ENCODE results near the gene DENND4C.

Gene DENND4C

DNA sequence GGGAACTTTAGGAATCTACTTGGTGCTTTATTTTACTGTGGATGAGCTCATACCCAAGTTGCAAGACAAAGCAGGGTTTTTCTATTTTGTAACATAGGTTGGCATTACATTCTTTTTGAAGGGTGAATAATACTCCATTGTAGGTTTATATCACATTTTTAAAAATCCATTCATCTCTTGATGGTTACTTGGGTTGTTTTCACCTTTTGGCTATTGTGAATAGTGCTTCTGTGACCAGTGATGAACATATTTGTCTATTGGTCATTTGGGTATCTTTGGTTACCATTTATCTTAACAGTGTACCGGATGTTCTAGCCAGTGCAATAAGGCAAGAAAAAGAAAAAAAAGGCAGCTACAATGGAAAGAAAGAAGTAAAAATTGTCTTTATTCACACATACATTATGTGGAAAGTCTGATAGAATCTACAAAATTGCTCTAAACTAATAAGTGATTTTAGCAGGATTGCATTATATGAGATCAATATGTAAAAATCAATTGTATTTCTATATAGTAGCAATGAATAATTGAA is 40.0 kb downstream of the DENND4C start:
- no peak for DNase-seq

DNA sequence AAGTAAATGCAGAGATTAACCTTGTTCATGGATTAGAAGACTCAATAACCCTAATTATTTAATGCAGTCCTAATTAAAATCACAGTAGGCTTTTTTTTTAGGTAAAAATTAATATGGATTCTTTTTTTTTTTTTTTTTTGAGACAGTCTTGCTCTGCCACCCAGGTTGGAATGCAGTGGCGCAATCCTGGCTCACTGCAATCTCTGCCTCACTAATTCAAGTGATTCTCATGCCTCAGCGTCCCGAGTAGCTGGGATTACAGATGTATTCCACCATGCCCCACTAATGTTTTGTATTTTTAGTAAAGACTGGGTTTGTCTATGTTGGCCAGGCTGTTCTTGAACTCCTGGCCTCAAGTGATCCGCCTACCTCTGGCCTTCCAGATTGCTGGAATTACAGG is 40.6 kb downstream of the DENND4C start:
- no peak for DNase-seq

GRCh38 chr9:19281801-19282200 is 51.3 kb downstream of the DENND4C start:
- no peak for DNase-seq

- no peak for DNase-seq
These were observed 52.7 kb downstream of the DENND4C start for GRCh38 chr9:19283072-19283710.

- DNase-seq = no peak
These were observed 54.2 kb downstream of the DENND4C start for GRCh38 chr9:19284729-19285128.

DNA sequence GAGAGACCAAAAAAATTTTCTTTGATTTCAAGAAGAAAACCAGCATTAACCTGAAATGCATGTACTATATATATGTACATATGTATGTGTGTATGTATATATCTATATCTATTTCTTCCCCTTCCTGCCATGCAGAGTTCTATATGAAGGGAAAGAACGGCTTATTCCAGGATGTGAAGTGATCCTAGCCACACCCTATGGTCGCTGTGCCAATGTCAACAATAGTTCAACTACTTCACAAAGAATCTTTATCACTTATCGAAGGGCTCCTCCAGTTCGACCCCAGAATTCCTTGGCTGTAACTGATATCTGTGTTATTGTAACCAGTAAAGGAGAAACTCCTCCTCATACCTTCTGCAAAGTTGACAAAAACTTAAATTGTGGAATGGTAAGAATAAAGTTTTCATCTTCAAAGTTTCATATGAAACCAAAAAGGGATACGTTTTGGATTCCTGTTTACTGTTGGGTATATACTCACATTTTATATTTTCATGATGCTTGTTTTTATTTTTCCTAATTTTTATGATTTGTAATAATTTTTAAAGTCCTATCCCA is 56.2 kb downstream of the DENND4C start:
- DNase-seq = no peak

DNA sequence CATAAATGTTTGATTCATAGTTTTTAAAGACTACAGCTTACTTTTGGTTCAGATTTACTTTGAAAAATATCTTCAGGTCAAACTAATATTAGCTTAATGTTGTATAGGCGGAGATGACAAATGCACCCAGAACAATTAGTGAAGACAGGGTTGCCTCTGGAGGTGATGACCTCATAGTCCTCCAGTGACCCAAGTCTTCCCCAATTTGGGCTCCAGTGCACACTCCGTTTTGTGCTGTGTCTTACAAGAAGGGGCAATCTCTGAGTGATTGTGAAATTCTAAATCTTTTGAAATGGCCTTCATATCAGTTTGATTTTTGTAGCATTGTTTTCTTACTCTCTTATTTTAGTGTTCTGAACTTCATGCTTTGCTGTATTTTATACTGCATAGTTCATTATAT is 57.6 kb downstream of the DENND4C start:
- no peak for DNase-seq

GRCh38 chr9:19290103-19290502 is 59.6 kb downstream of the DENND4C start:
- DNase-seq = no peak

GRCh38 chr9:19294219-19294618 is 63.7 kb downstream of the DENND4C start:
- no peak for DNase-seq

DNA sequence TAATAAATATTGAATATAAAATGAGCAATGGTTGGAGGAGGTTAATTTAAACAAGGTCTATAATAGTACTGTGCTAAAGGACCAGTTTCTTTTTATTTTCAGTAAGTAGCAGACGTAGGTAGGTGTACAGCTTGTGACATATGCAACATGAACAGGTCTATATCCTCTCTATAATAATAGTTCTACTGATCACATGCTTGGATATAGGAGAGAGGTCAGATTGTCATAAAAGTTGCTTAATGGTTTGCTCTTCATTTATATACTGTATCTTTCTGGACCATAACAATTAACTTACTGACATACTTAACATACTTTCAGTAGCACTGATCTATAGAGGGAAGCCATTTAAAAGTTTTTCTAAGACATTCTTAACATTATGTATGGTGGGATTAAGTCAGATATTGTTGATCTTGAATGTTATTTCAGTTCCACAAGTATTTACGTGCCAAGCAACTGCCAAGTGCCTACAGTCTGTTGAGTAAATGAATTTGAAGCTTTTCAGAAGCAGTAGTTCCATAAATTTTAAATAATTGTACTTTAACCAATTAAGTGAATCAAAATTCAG is 68.0 kb downstream of the DENND4C start:
- DNase-seq = peak; percentile 6

GRCh38 chr9:19303216-19303615 is 72.7 kb downstream of the DENND4C start:
- DNase-seq = no peak

DNA sequence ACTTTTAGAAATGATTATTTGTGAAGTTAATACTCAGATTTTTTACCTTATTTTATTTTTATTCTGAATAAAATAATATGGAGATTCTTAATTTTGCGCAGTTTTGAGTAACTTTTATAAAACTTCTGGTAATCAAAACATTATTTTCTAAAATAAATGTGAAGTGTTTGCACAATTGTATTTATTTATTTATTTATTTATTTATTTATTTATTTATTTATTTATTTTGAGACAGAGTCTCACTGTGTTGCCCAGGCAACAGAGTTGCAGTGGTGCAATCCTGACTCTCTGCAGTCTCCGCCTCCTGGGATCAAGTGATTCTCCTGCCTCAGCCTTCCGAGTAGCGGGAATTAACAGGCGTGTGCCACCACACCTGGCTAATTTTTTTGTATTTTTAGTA is 76.1 kb downstream of the DENND4C start:
- no peak for DNase-seq

DNA sequence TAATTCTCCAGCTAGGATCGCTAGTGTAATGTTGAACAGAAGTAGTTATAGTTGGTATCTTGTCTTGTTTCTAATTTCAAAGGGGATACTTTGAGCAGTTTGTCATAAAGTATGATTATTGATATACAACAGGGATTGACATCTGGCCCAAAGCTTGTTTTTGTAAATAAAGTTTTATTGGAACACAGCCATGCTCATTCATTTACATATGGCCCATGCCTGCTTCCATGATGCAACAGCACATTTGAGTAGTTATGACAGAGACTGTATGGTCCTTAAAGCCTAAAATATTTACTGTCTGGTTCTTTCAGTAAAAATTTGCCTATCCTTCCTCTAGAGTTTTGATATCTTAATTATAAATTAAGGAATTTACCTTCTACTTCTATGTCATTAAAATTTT is 79.8 kb downstream of the DENND4C start:
- no peak for DNase-seq

- DNase-seq = no peak
These were observed 83.1 kb downstream of the DENND4C start for GRCh38 chr9:19313573-19313972.

DNA sequence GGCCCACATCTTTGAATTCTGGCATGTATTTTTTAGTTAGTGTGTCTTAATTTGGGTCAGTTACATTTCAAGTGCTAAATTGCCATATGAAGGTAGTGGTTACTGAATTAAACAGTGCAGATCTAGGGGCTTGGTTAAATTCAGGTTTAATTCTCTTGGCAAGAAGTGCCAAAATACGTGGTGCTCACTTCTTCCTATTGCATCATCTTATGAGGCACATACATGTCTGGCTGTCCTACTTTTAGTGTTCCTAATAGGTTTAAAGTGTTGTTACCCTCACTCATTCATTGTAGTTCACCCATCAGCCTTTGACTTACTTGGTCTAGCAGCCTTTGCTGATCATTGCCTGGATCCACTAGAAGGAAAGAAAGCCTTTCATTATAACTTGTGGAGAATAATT is 90.0 kb downstream of the DENND4C start:
- no peak for DNase-seq

DNA sequence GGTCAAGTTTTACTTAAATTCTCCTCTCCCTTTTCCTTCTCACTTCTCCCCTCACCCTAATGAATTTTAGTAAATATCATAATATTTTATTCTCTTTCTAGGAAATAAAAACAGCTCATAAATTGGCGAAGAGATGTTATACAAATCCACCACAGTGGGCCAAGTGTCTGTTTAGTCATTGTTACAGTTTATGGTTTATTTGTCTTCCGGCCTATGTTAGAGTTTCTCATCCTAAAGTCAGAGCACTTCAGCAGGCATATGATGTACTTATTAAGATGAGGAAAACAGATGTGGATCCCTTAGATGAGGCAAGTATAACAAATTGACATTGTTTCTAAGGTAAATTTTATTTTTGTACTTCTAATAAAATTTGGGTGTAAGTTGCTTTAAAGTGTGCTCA is 101.4 kb downstream of the DENND4C start:
- no peak for DNase-seq

DNA sequence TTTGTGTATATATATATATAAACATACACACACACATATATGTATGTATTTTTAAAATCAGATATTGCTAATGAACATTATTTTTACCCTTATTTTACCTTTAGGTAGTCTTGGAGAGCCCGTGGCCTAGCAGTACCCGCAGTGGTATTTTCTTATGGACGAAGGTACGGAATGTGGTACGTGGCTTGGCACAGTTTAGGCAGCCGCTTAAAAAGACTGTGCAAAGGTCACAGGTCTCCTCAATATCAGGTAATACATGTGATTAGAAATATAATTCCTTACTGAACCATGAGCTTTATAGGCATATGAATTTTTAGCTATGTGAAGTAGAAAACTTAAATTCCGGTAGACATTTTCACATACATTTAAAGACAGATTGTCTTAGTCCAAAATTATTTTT is 105.7 kb downstream of the DENND4C start:
- no peak for DNase-seq

GRCh38 chr9:19342947-19343346 is 112.5 kb downstream of the DENND4C start:
- peak; percentile 4 for DNase-seq

DNA sequence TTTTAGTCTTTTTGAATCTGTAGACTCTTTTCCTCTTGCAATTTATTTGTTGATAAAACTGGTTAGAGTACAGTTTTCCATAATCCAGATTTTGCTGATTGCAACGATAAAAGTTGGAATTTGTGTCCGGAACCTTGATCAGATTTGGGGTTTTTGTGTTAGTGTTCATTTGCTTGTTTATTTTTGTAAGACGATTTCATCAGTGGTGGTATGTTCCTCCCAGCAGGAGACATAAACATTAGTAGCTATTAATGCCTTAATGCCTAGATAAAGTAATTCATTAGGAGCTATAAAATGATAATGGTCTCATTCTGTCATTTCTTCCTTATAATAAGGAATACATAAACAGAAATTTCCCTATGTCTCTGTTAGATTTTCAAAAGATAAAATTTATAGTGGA is 128.2 kb downstream of the DENND4C start:
- no peak for DNase-seq

DNA sequence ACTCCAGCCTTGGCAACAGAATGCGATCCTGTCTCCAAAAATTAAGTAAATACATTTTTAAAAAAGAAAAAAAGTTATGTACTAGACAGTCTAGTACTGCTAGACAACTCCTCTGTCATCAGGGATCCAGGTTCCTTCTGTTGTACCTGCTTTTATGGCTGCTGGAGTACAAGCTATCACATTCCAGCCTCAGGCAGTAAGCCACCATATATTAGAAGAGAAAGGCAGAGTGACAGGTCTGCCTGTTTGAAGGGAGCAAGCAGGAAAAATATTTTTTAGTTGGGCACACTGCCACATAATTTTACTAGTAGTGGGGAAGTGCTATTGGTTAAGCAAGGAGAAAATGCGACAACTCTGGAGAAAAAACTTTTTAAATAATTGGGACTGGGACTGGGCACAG is 138.6 kb downstream of the DENND4C start:
- no peak for DNase-seq

DNA sequence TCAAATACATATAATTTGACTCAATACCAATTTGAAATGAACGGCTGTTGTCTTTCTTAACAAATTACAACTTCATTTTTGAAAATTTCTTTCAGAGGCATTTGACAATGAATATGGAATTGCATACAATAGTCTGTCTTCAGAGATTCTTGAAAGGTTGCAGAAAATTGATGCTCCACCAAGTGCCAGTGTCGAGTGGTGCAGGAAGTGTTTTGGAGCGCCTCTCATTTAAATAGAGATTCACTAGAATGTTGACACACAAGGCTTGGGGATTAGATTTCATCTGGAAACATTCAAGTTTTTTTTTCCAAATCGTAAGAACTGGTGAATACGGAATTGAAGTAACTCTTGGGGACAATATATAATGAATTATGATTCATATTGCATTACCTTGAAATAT is 141.4 kb downstream of the DENND4C start:
- no peak for DNase-seq

DNA sequence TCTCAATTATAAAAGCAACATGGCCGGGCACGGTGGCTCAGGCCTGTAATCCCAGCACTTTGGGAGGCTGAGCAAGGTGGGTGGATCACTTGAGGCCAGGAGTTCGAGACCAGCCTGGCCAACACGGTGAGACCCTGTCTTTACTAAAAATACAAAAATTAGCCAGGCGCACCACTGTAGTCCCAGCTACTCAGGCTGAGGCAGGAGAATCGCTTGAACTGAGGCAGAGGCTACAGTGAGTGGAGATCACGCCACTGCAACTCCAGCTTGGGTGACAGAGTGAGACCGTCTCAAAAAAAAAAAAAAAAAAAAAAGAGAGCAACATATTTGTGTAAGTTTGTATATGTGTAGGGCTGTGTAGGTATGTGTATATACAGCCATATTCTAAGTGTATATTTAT is 142.1 kb downstream of the DENND4C start:
- DNase-seq = no peak

DNA sequence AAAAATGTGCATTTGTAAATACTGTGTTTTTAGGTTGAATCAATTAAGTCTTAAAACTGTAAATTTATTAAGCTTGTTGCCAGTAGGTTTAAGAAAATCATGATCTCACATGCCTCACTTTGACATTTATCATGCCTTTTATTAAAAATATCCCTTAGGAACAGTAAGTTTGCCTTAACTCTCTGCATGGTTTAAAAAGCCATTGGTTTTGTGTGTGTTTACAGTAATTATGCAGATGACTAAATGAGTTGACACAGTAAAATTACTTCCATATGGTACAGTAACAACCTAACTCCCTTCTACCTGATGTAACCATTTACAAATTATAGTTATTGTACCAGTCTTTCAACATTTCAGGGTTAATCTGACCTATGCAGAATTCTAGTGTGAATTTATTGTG is 143.0 kb downstream of the DENND4C start:
- DNase-seq = no peak

- DNase-seq = peak; percentile 47
These were observed 145.0 kb downstream of the DENND4C start for GRCh38 chr9:19375538-19375937.

GRCh38 chr9:19376931-19377330 is 146.4 kb downstream of the DENND4C start:
- DNase-seq = no peak
